SH-SY5Y (cell line): Measurements from ENCODE around the gene ADAMTS17.

Experiments used
- GATA2 ChIP-seq: IDR thresholded peaks from 2 replicates; pipeline ENCODE4 v1.6.1; 2011; ENCODE audit warnings: mild to moderate bottlenecking, low read depth, low read length
- GATA3 ChIP-seq: IDR thresholded peaks from 2 replicates; pipeline ENCODE4 v1.6.1; 2011; ENCODE audit warnings: low read depth, mild to moderate bottlenecking, low read length, moderate library complexity

DNA sequence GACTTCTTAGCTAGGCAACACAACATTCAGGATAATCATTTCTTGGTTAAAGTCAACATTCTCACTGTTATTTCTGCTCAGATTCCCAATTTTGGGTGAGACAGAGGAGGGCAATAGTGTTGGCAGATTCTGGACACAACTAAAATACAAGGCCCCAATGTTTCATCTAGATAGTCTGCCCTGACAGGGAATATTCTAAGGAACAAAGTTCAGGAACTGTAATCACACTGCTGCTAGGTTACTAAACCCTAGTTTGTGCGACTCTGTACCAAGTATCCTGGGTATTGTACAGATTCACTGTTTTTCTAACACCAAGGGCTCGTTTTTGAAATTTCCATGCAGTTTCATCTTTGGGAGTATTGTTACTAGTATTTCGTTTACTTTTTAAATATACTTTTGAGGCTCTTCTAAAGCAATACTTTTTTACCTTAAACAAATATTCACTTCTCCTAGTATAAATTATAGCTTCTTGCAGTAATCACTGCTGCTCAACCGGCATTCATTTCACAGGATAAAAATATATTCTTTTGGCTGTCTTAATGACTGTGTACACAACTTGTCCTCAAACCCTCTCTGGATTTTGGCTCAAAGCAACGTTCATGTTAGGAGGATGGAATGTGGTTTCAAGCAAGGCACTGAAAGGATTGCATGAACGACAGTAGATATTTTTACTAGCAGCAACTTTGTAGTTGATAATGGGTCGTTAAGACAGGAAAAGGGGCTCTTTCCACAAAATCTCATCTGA, 167.4 kb downstream of the ADAMTS17 start:
- TF ChIP-seq GATA2 (no peak), GATA3 (no peak)
